Activated CD4-positive, alpha-beta T cell treated with anti-CD3 and anti-CD28 coated beads, Interleukin-2, amount 50 U/mL, for 24 hours (primary cell): ENCODE measurements around the gene ZFYVE19.
A peak's percentile ranks its signal among the peaks of the same experiment; 100 is the strongest.

Experiments
- DNase-seq, 2 donors: peaks; one replicate each; pipeline ENCODE4 v3.0.0-alpha.2; 2020; ENCODE audit warnings: low read depth in 1 of 2, low spot score in 1 of 2

Gene ZFYVE19

GRCh38 chr15:40807028-40807887 lies at the start of gene ZFYVE19, which contains the start of gene DNAJC17:
ZFYVE19 (plus strand) TSS chr15:40807089; CDS start chr15:40807590, 501 bp downstream.
DNAJC17 (minus strand) TSS chr15:40807473; CDS start chr15:40807446, 27 bp downstream.
- peak; percentile 92 to 94 for DNase-seq

GRCh38 chr15:40759961-40760360 lies 46.9 kb upstream of the ZFYVE19 start:
- no peak for DNase-seq

GRCh38 chr15:40762919-40763800 lies 43.7 kb upstream of the ZFYVE19 start:
- peak in 1 of 2 donors; percentile 25 for DNase-seq

GRCh38 chr15:40763801-40764628 lies 42.9 kb upstream of the ZFYVE19 start, which contains the start of gene GCHFR:
GCHFR (plus strand) TSS chr15:40764068; CDS start chr15:40764181, 113 bp downstream.
- peak; percentile 41 to 45 for DNase-seq

GRCh38 chr15:40764629-40765103 lies 42.2 kb upstream of the ZFYVE19 start:
- DNase-seq: no peak

- DNase-seq: no peak
Measured at GRCh38 chr15:40766194-40766815, 40.6 kb upstream of the ZFYVE19 start.

- no peak for DNase-seq
Measured at GRCh38 chr15:40766906-40767837, 39.7 kb upstream of the ZFYVE19 start.

- no peak for DNase-seq
Measured at GRCh38 chr15:40767838-40768500, 38.9 kb upstream of the ZFYVE19 start.

- no peak for DNase-seq
Measured at GRCh38 chr15:40768521-40769273, 38.2 kb upstream of the ZFYVE19 start.

GRCh38 chr15:40769274-40770146 lies 37.4 kb upstream of the ZFYVE19 start, which contains the start of gene C15orf62:
C15orf62 (plus strand) TSS chr15:40769980; CDS start chr15:40770496, 516 bp downstream.
- DNase-seq: peak in 1 of 2 donors; percentile 68

- no peak for DNase-seq
Measured at GRCh38 chr15:40770147-40770721, 36.7 kb upstream of the ZFYVE19 start.

- DNase-seq: no peak
Measured at GRCh38 chr15:40771242-40771641, 35.6 kb upstream of the ZFYVE19 start.

GRCh38 chr15:40772014-40772413 lies 34.9 kb upstream of the ZFYVE19 start:
- no peak for DNase-seq

GRCh38 chr15:40773496-40773895 lies 33.4 kb upstream of the ZFYVE19 start:
- DNase-seq: no peak

- DNase-seq: no peak
Measured at GRCh38 chr15:40773902-40774301, 33.0 kb upstream of the ZFYVE19 start.

- no peak for DNase-seq
Measured at GRCh38 chr15:40775007-40775406, 31.9 kb upstream of the ZFYVE19 start.
